HG03196 (cell line): ENCODE results near the gene TRIM29.

Experiments used
- ATAC-seq: cut with Tn5 transposase; IDR thresholded peaks from one replicate; pipeline ENCODE4 v1.9.1; 2021; ENCODE audit not compliant: unreplicated experiment

Gene TRIM29

DNA sequence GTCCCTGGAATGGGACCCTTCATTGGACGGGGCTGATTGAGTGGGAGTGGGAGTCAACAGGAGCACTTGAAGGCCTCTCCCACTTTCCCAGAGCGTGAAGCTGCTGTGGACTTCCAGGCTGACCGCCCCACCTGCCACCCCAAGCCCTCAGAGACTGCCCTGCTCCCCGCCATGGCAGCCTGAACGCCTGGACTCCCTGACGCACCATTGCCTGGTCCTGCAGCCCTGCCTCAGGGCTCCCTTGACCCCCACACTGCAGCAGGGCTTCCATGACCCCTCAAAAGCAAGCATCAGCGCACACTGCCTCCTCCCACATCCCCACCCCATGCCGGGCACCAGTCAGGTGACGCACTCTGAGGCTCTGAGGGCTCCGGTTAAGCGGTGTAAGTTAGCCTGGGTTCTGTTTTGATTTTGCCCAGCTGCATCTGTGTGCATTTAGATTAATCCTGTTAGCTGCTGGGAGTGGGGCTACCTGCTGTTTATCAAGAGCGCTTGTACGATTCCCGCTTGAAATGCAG lies 39.4 kb downstream of the TRIM29 start:
- ATAC-seq = no peak

DNA sequence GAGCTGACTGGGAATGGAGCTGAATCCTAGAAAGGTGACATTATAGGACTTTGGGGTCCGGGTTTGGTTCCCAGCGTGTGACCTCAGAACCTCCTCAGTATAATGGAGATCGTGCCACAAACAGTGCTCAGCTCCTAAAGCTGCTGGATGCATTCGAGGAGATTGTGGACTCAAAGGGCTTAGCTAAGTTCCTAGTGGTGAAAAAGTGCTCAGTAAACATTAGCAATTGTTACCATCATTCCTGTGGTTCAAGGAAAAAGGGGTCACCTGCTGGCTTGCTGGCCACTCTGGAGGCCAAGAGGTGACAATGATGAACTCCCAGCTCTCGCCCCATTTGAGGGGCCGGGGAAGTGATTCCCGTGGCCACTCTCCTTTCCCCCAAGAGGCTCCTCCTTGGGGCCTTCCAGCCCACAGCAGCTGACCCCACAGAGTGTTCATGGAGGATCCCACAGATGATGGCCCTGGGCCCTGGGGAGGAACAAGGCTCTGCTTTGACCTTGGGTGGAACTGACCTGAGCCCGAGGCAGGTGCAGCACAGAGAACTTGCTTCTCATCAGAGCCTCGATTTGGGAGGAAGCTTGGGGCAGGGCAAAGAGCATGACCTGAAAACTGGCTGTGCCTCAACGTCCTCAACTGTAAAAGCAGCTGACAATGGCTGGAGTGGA lies 40.1 kb downstream of the TRIM29 start:
- ATAC-seq = no peak

- ATAC-seq = no peak
These were observed 41.3 kb downstream of the TRIM29 start for GRCh38 chr11:120096369-120097191.

GRCh38 chr11:120095516-120095915 lies 42.4 kb downstream of the TRIM29 start:
- ATAC-seq = no peak

DNA sequence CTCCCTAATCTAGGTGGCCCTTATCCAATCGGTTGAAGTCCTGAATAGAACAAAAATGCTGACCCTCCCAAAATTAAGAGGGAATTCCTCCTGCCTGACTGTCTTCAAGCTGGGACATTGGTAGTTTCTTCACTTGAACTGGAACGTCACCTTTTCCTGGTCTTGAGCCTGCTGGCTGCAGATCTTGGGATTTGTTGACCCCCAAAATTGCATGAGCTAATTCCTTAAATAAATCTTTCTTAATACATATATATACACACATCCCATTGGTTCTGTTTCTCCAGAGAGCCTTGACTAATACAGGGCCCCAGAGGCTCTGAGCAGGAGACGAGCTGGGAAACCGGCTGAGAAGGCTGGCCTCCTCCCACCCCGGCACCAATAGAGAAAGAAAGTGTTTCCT lies 46.2 kb downstream of the TRIM29 start:
- no peak for ATAC-seq

DNA sequence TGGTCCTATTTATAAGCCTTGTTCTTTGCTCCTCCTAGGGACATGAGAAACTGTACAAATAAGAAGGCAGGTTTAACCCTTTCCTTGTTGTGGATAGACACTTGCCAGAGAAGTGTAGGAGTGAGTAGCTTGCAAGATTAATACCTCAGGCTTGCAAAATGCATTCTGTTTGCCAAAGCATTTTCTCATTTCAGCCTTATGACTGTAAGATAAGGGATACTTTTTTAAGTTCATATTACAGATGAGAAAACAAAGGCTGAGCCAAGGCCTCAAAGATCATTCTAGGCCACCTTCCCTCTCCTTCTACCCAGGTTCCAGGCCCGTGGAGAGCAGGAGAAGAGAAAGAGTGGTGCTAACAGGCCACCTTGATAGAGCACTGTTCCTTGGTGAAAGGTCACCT lies 46.8 kb downstream of the TRIM29 start:
- ATAC-seq = no peak

GRCh38 chr11:120090411-120090810 lies 47.5 kb downstream of the TRIM29 start:
- ATAC-seq = no peak

- no peak for ATAC-seq
These were observed 48.6 kb downstream of the TRIM29 start for GRCh38 chr11:120089036-120090001.

- no peak for ATAC-seq
These were observed 49.9 kb downstream of the TRIM29 start for GRCh38 chr11:120088056-120088455.

- no peak for ATAC-seq
These were observed 51.3 kb downstream of the TRIM29 start for GRCh38 chr11:120086651-120087050.

DNA sequence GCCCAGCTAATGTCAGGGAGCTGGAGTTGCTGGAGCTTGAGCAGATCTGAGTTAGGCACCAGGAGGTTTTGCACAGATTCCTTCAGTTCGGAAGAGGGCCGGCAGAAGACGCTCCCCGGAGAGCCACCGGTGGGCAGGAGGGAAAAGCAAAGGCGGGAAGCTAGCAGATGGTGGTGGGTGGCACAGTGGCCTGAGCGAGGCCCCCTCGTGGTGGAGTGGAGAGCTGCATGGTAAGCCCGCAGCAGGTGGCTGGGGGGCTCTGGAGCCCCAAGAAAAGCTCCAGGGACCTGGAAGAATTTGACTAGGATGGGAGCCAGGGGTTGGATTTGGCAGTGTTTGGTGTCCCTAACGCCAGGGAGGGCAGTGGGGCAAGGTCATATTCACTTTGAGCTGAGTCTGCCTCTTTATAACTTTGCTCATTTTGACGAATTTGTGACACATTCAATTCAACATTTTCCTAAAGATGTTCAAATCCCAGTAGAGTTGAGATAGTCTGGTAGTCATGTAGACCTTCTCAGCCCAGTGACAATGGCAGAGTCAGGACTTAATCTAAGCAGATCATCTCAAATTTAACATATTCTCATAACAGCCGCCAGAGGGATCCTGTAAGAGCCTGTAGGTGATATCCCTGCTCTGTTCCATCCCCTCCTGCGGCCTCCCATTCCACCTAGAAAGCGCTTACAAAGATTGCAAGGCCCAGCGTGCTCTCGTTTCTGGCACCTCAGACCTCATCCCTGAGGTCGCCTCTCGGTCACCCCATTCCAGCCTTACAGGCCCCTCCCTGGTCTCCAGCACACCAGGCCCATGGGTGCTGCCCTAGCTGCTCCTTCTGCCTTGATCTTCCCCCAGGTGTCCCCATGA lies 57.9 kb downstream of the TRIM29 start:
- no peak for ATAC-seq

- ATAC-seq = no peak
These were observed 59.5 kb downstream of the TRIM29 start for GRCh38 chr11:120078397-120078796.

- no peak for ATAC-seq
These were observed 63.8 kb downstream of the TRIM29 start for GRCh38 chr11:120074076-120074475.

- no peak for ATAC-seq
These were observed 64.7 kb downstream of the TRIM29 start for GRCh38 chr11:120073196-120073595.

DNA sequence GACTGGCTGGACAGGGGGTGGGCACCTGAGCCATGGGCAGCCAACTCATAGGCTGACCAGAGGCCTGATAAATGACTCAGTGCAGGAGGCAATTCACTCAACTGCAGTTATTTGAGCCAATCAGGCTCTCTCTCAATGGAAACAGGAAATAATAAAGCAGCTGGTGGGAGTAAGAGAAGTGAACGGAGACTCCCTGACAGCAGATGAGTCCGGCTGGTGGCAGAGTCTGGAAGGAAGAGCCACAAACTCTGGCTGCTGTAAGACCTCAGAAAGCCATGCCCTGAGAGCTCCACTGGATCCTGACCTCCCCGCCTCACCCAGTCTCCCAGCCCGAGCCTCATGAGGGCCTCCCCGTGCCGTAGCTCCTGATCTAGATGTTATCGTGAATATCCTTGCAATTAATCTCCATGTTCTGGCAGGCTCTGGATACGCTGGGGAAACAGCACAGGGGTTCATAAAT lies 69.8 kb downstream of the TRIM29 start:
- ATAC-seq = no peak

DNA sequence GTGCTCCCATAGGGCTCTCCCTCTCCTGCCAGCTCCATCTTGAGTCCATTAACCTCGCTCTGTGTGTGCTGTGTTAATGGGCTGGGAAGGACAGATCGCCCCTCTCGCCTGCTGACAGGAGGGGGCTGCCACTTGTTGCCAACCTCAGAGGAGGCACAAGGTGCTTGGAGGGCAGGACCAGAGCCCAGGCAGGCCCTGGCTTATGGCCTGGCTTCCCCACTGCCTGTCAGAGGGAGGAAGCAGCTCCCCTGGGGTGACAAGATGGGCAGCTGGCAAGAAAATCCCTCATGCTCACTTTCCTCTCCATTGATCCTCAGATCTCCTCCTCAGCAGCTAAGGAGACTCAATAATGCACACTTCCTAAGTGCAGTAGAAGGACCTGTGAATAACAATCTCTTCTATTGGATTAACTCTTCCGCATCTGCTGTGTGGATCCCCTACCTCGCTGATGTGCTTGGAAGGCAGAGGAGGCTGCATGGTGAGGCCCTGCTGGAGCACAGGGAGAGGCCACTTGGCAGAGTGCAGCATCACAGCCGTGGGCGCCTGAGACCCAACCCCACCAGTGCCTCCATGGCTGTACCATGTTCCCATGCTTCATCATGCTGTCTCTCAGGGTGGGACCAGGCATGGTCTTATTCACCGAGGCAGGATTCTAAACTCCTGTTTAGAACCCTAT lies 70.3 kb downstream of the TRIM29 start:
- ATAC-seq = no peak

DNA sequence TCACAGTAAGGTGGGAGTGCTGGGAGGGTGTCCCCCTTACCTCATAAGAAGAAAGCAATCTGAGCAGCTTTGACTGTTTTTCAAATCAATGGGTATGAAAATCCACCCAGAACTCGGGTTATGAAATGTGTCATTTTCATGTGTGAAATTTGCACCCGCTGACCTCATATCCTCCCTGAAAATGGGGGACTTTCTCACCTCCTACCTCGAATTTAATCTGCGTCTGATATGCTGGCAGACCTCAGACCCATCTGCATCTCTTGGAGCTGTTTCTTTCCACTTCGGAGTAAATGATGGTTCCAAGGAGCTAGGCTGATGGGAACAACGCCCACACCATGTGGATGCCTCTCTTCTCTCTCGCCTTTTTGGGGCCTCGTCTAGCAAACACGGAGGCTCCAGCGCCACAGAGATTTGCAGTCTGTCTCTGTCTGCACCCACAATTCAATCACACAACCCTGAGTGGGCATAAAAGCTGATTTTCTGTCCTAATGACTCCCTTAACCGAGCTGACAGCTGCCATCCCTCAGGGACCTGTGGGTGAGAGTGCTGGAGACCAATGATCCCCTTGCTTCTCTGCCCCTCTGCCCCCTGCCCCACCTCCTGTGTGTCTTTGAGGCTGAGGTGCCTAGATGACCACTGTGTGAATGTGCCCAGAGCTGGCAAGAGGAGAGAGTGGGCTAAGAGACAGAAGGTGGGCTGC lies 71.0 kb downstream of the TRIM29 start:
- no peak for ATAC-seq

DNA sequence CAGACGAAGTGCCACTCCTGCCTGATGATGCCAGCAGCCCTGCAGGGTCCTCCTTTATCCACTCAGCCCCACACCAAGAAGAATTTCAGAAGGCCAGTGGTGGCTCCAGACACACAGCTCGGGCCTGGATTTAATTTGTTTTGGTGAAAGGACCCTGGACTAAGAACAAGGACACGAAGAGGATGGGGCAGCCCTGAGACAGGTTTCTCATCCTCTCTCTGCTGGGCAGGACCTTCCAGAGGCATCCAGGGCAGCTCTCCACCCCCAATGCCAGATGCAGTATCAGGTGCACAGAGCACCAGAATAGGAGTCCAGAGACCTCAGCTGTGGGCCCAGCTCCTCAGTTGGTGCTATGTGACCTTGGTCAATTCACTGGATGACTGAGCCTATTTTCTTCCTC lies 72.0 kb downstream of the TRIM29 start:
- no peak for ATAC-seq

DNA sequence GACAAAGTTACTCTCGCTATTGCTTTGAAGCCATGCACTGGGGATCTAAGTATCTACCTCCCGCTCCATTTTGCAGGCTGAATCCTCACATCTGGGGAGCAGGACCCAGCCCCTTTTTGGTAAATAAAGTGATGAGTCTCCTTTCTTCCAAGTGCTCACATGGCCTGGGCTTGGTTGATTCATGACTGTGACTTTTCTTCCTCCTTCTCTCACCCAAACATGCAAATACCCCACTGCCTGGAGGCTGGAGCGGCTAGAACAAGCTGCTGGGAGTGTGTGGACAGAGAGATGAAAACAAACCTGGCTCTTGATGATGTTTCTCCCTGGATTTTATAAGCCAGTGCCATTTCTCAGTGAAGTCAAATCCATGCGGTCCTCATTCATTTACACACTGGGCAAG lies 72.7 kb downstream of the TRIM29 start:
- no peak for ATAC-seq
